ENCODE data around the gene IFT172.
"Not testable (repeated sequence)": the region's sequence is repeated elsewhere in the genome, so short reads cannot be mapped to it uniquely, and the experiment has no call there.

Gene IFT172

GRCh38 chr2:27428978-27429541, 60.5 kb downstream of the IFT172 start:
- Histone ChIP-seq H3K36me3 (ENCODE audit: control insufficient read depth, insufficient read depth, low read length) (peaks cover 11% of the 10 kb centered on the region), H3K9me3 (ENCODE audit: control insufficient read depth, low read length) (no peaks in the 10 kb centered on the region), H3K4me1 (ENCODE audit: control insufficient read depth, insufficient read depth, low read length, poor library complexity, severe bottlenecking) (peaks cover 25% of the 10 kb centered on the region), H3K4me3 (ENCODE audit: insufficient read depth, low read depth, low read length, poor library complexity, severe bottlenecking) (peak overlapping the region; percentile 89), H3K27me3 (replicated peaks; ENCODE audit: control insufficient read depth, insufficient read depth, low read length, poor library complexity, severe bottlenecking) (no peaks in the 10 kb centered on the region), H3K27ac (ENCODE audit: insufficient read depth, low read length, poor library complexity, severe bottlenecking) (peak overlapping the region; percentile 89)
- peak; percentile 62 to 68 (median 62) for DNase-seq

- H3K36me3 ChIP-seq (ENCODE audit: control insufficient read depth, insufficient read depth, low read length) = peaks cover 4% of the 10 kb centered on the region
These were observed 61.1 kb downstream of the IFT172 start, which contains the start of gene NRBP1 for GRCh38 chr2:27428213-27428977. NRBP1 (plus strand) TSS chr2:27428631; CDS start chr2:27433274, 4,643 bp downstream.

GRCh38 chr2:27427863-27428212, 61.7 kb downstream of the IFT172 start:
- Histone ChIP-seq H3K27ac (ENCODE audit: insufficient read depth, low read length, poor library complexity, severe bottlenecking) (peak overlapping the region; percentile 89), H3K9me3 (ENCODE audit: control insufficient read depth, low read length) (no peaks in the 10 kb centered on the region), H3K36me3 (ENCODE audit: control insufficient read depth, insufficient read depth, low read length) (no peaks in the 10 kb centered on the region), H3K4me3 (ENCODE audit: insufficient read depth, low read depth, low read length, poor library complexity, severe bottlenecking) (peak overlapping the region; percentile 89), H3K4me1 (ENCODE audit: control insufficient read depth, insufficient read depth, low read length, poor library complexity, severe bottlenecking) (peaks cover 25% of the 10 kb centered on the region), H3K27me3 (replicated peaks; ENCODE audit: control insufficient read depth, insufficient read depth, low read length, poor library complexity, severe bottlenecking) (no peaks in the 10 kb centered on the region)
- no peak for DNase-seq

More at GRCh38 chr2:27428213-27428977, 61.1 kb downstream of the IFT172 start, which contains the start of gene NRBP1:
- Histone ChIP-seq H3K4me3 (ENCODE audit: insufficient read depth, low read depth, low read length, poor library complexity, severe bottlenecking) (peak within 1 kb of the TSS; percentile 89), H3K9me3 (ENCODE audit: control insufficient read depth, low read length) (no peaks in the 10 kb centered on the region), H3K27me3 (replicated peaks; ENCODE audit: control insufficient read depth, insufficient read depth, low read length, poor library complexity, severe bottlenecking) (no peaks in the 10 kb centered on the region), H3K27ac (ENCODE audit: insufficient read depth, low read length, poor library complexity, severe bottlenecking) (peak within 1 kb of the TSS; percentile 89), H3K4me1 (ENCODE audit: control insufficient read depth, insufficient read depth, low read length, poor library complexity, severe bottlenecking) (peaks cover 25% of the 10 kb centered on the region)
- DNase-seq = peak; percentile 77 to 84 (median 82)

- H3K9me3 ChIP-seq (ENCODE audit: control insufficient read depth, low read length); H3K36me3 ChIP-seq (ENCODE audit: control insufficient read depth, insufficient read depth, low read length); H3K27me3 ChIP-seq (replicated peaks; ENCODE audit: control insufficient read depth, insufficient read depth, low read length, poor library complexity, severe bottlenecking); DNase-seq; H3K4me3 ChIP-seq (ENCODE audit: insufficient read depth, low read depth, low read length, poor library complexity, severe bottlenecking); H3K27ac ChIP-seq (ENCODE audit: insufficient read depth, low read length, poor library complexity, severe bottlenecking): not testable (repeated sequence)
- H3K4me1 ChIP-seq (ENCODE audit: control insufficient read depth, insufficient read depth, low read length, poor library complexity, severe bottlenecking) = peaks cover 10% of the 10 kb centered on the region
These were observed 64.5 kb downstream of the IFT172 start for GRCh38 chr2:27425039-27425438.

- no peaks in the 10 kb centered on the region for H3K9me3 ChIP-seq (ENCODE audit: control insufficient read depth, low read length)
- no peaks in the 10 kb centered on the region for H3K27me3 ChIP-seq (replicated peaks; ENCODE audit: control insufficient read depth, insufficient read depth, low read length, poor library complexity, severe bottlenecking)
- no peaks in the 10 kb centered on the region for H3K36me3 ChIP-seq (ENCODE audit: control insufficient read depth, insufficient read depth, low read length)
- no peak overlapping the region for H3K4me3 ChIP-seq (ENCODE audit: insufficient read depth, low read depth, low read length, poor library complexity, severe bottlenecking)
- H3K27ac ChIP-seq (ENCODE audit: insufficient read depth, low read length, poor library complexity, severe bottlenecking) = no peak overlapping the region
- no peak for DNase-seq
- H3K4me1 ChIP-seq (ENCODE audit: control insufficient read depth, insufficient read depth, low read length, poor library complexity, severe bottlenecking) = no peaks in the 10 kb centered on the region
These were observed 66.6 kb downstream of the IFT172 start for GRCh38 chr2:27422958-27423357.

- Histone ChIP-seq H3K36me3 (ENCODE audit: control insufficient read depth, insufficient read depth, low read length) (no peaks in the 10 kb centered on the region), H3K27ac (ENCODE audit: insufficient read depth, low read length, poor library complexity, severe bottlenecking) (no peak overlapping the region), H3K27me3 (replicated peaks; ENCODE audit: control insufficient read depth, insufficient read depth, low read length, poor library complexity, severe bottlenecking) (no peaks in the 10 kb centered on the region), H3K4me1 (ENCODE audit: control insufficient read depth, insufficient read depth, low read length, poor library complexity, severe bottlenecking) (no peaks in the 10 kb centered on the region), H3K4me3 (ENCODE audit: insufficient read depth, low read depth, low read length, poor library complexity, severe bottlenecking) (no peak overlapping the region), H3K9me3 (ENCODE audit: control insufficient read depth, low read length) (no peaks in the 10 kb centered on the region)
- no peak for DNase-seq
These were observed 67.8 kb downstream of the IFT172 start for GRCh38 chr2:27421660-27422250.

- Histone ChIP-seq H3K27me3 (replicated peaks; ENCODE audit: control insufficient read depth, insufficient read depth, low read length, poor library complexity, severe bottlenecking) (no peaks in the 10 kb centered on the region), H3K4me1 (ENCODE audit: control insufficient read depth, insufficient read depth, low read length, poor library complexity, severe bottlenecking) (no peaks in the 10 kb centered on the region), H3K9me3 (ENCODE audit: control insufficient read depth, low read length) (no peaks in the 10 kb centered on the region), H3K27ac (ENCODE audit: insufficient read depth, low read length, poor library complexity, severe bottlenecking) (no peak overlapping the region), H3K4me3 (ENCODE audit: insufficient read depth, low read depth, low read length, poor library complexity, severe bottlenecking) (no peak overlapping the region), H3K36me3 (ENCODE audit: control insufficient read depth, insufficient read depth, low read length) (no peaks in the 10 kb centered on the region)
- no peak for DNase-seq
These were observed 68.5 kb downstream of the IFT172 start for GRCh38 chr2:27420996-27421395.

GRCh38 chr2:27416151-27416550, 73.4 kb downstream of the IFT172 start:
- Histone ChIP-seq H3K27me3 (replicated peaks; ENCODE audit: control insufficient read depth, insufficient read depth, low read length, poor library complexity, severe bottlenecking) (no peaks in the 10 kb centered on the region), H3K4me3 (ENCODE audit: insufficient read depth, low read depth, low read length, poor library complexity, severe bottlenecking) (no peak overlapping the region), H3K9me3 (ENCODE audit: control insufficient read depth, low read length) (no peaks in the 10 kb centered on the region), H3K36me3 (ENCODE audit: control insufficient read depth, insufficient read depth, low read length) (no peaks in the 10 kb centered on the region), H3K27ac (ENCODE audit: insufficient read depth, low read length, poor library complexity, severe bottlenecking) (no peak overlapping the region), H3K4me1 (ENCODE audit: control insufficient read depth, insufficient read depth, low read length, poor library complexity, severe bottlenecking) (no peaks in the 10 kb centered on the region)
- DNase-seq = no peak

GRCh38 chr2:27412419-27413152, 77.0 kb downstream of the IFT172 start:
- H3K27me3 ChIP-seq (replicated peaks; ENCODE audit: control insufficient read depth, insufficient read depth, low read length, poor library complexity, severe bottlenecking) = no peaks in the 10 kb centered on the region
- H3K36me3 ChIP-seq (ENCODE audit: control insufficient read depth, insufficient read depth, low read length) = no peaks in the 10 kb centered on the region
- H3K4me1 ChIP-seq (ENCODE audit: control insufficient read depth, insufficient read depth, low read length, poor library complexity, severe bottlenecking) = peaks cover 17% of the 10 kb centered on the region
- H3K4me3 ChIP-seq (ENCODE audit: insufficient read depth, low read depth, low read length, poor library complexity, severe bottlenecking) = no peak overlapping the region
- no peaks in the 10 kb centered on the region for H3K9me3 ChIP-seq (ENCODE audit: control insufficient read depth, low read length)
- DNase-seq = no peak
- no peak overlapping the region for H3K27ac ChIP-seq (ENCODE audit: insufficient read depth, low read length, poor library complexity, severe bottlenecking)

Data from effector memory CD4-positive, alpha-beta T cell (primary cell).